Activated CD4-positive, alpha-beta T cell treated with anti-CD3 and anti-CD28 coated beads, Interleukin-2, amount 50 U/mL, for 16 hours (primary cell): ENCODE measurements around the gene TBC1D17.
"Not testable (repeated sequence)": the region's sequence is repeated elsewhere in the genome, so short reads cannot be mapped to it uniquely, and the experiment has no call there.

Source experiments
- DNase-seq: peaks from one replicate; pipeline ENCODE4 v3.0.0-alpha.2; 2020

Gene TBC1D17

GRCh38 chr19:49924004-49924880, 46.7 kb downstream of the TBC1D17 start:
- DNase-seq: no peak

- not testable (repeated sequence) for DNase-seq
These were observed 47.3 kb downstream of the TBC1D17 start for GRCh38 chr19:49924881-49925210.

GRCh38 chr19:49925486-49925885, 48.0 kb downstream of the TBC1D17 start:
- no peak for DNase-seq

- DNase-seq: no peak
These were observed 49.0 kb downstream of the TBC1D17 start for GRCh38 chr19:49926515-49926914.

- DNase-seq: no peak
These were observed 50.2 kb downstream of the TBC1D17 start for GRCh38 chr19:49927526-49928264.

GRCh38 chr19:49929121-49929610, 51.7 kb downstream of the TBC1D17 start, which contains the start of the genes ATF5 and NUP62:
TSS of gene ATF5 (plus strand) at chr19:49929205. CDS start at chr19:49930851, 1,646 bp downstream.
TSS of gene NUP62 (minus strand) at chr19:49929504. CDS start at chr19:49909807, 19,697 bp downstream.
- peak; percentile 93 for DNase-seq

- peak; percentile 97 for DNase-seq
These were observed 52.3 kb downstream of the TBC1D17 start for GRCh38 chr19:49929611-49930482.

GRCh38 chr19:49930483-49931011, 53.0 kb downstream of the TBC1D17 start:
- DNase-seq: no peak

GRCh38 chr19:49931293-49932040, 54.0 kb downstream of the TBC1D17 start:
- DNase-seq: no peak

- DNase-seq: peak; percentile 16
These were observed 54.5 kb downstream of the TBC1D17 start for GRCh38 chr19:49932041-49932451.

GRCh38 chr19:49932731-49933131, 55.2 kb downstream of the TBC1D17 start:
- DNase-seq: peak; percentile 47

- DNase-seq: no peak
These were observed 56.1 kb downstream of the TBC1D17 start for GRCh38 chr19:49933643-49934042.

- DNase-seq: no peak
These were observed 59.0 kb downstream of the TBC1D17 start for GRCh38 chr19:49936549-49936948.

- DNase-seq: peak; percentile 81
These were observed 60.4 kb downstream of the TBC1D17 start for GRCh38 chr19:49937750-49938381.
